Umbilical cord (tissue), 2 donors: ENCODE data around the gene COL4A2. TPM values are rescaled to one million over a fixed set of nuclear protein-coding genes. Genes with fewer than 3 reads are reported as not detected.
"Not testable (repeated sequence)": the region's sequence is repeated elsewhere in the genome, so short reads cannot be mapped to it uniquely, and the experiment has no call there.

Experiments
- DNase-seq: peaks from one replicate; pipeline ENCODE4 v3.0.0-alpha.2; 2015; ENCODE audit warnings: low spot score
- total RNA-seq: library from RNA; depleted of rRNA; stranded (reverse); fragments of >200 nt; gene quantifications from one replicate; pipeline ENCODE4 v1.2.3, GENCODE V29; 2014; ENCODE audit warnings: low replicate concordance; ENCODE audit not compliant: insufficient read depth

The COL4A2 gene
- total RNA-seq, 1 donor from 2014 or later, result 1,871 TPM

DNA sequence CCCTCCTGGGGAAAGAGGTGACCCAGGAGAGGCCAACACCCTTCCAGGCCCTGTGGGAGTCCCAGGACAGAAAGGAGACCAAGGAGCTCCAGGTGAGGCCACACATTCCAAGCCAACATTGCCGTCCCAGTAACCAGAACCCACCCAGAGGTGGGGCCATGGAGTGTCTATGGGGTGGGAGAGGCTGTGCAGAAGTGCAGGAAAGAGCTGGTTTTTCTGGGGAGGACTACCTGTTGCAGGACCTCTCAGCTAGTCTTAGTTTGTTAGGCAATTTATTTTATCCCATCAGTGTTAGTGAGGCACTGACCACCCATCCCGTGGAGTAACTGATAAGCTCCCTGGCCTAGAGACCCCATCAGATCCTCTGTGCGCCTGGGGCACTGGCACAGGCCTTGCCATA, 188.3 kb downstream of the COL4A2 start:
- DNase-seq, result no peak

DNA sequence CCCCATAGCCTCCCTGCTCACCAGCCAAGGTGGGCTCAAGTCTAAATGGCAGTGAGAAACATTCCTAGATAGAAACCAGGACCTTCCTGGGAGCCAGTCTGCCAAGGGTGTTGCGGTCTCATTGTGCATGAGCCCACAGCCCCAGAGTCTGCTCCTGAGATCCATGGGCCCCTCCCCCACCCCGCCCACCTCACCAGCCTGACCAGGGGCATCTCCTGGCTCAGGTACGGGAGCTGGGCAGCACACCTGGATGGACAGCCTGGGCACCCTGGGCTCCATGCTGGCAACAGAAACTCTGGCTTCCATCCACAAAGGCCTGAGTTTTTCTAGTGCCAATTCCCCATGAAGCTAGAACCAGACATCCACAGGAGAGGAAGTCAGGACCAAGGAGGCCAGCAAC, 188.8 kb downstream of the COL4A2 start:
- DNase-seq, result no peak

DNA sequence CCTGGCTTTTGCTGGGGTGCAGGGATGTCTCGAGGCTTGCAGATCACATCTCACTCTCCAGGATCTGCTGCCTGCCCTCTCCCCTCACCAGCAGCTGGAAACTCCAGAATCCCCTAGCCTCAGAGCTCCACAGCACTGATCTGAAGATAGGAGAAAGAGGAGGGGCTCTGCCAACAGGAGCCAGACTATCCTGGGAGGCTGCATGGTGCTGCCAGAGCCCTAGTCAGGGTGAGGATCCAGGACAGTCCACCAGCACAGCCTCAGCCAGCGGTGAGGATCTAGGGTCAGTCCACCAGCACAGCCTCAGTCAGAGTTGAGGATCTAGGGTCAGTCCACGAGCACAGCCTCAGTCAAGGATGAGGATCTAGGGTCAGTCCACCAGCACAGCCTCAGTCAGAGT, 189.2 kb downstream of the COL4A2 start:
- no peak for DNase-seq

DNA sequence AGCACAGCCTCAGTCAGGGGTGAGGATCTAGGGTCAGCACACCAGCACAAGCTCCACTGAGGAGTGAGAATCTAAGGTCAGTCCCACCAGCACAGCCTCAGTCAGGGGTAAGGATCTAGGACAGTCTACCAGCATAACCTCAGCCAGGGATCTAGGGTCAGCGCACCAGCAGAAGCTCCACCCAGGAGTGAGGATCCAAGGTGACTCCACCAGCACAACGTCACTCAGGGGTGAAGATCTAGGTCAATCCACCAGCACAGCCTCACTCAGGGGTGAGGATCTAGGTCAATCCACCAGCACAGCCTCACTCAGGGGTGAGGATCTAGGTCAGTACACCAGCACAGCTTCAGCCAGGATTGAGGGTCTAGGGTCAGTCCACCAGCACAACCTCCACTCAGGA, 189.9 kb downstream of the COL4A2 start:
- no peak for DNase-seq

DNA sequence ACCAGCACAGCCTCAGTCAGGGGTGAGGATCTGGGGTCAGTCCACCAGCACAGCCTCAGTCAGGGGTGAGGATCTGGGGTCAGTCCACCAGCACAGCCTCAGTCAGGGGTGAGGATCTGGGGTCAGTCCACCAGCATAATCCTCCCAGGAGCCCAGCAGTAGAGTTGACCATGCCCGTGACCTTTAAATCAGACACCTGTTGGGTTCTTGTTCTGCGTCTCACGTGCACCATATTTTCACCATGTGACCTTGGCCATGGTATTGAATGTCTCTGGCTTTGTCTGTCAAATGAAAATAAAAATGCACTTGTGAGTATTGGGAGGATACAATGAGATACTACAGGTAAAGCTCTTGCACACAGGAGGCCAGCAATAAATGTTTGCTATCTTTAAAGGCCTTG, 190.8 kb downstream of the COL4A2 start:
- not testable (repeated sequence) for DNase-seq

DNA sequence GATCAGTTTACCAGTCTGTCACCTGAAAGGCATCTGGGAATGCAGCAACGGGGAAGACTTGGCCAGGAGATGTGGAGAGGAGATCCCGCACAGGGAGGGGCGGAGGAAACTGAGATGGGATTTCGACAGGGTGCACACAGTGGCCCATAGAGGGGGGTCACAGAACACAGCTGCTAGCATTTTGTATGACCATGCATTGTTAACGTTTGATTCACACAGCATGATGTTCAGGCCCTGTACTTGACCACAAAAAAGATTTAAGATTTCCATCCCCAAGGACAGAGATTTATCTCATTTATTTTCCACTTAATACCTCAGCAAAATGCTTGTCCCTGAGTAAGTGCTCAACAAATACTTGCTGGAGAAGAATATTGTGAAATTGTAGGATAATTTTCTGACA, 191.2 kb downstream of the COL4A2 start:
- DNase-seq, result no peak

DNA sequence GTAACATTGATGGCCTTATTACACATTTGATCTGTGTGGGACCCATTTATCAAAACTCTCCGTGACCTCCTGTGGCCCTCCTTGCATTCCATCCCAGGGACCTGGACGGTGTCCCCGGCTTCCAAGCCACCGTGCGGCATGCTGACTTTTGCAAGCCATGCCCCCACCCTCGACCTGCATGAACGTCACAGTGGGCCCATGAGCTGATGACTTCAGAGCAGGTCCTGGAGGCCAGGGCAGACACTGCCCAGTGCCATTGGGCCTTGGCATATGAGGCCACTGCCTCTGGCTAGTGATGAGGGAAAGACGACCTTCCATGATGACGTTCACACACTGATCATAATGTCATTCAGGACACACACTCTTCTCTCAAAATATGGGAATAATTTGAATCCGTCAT, 191.7 kb downstream of the COL4A2 start:
- DNase-seq, result no peak

DNA sequence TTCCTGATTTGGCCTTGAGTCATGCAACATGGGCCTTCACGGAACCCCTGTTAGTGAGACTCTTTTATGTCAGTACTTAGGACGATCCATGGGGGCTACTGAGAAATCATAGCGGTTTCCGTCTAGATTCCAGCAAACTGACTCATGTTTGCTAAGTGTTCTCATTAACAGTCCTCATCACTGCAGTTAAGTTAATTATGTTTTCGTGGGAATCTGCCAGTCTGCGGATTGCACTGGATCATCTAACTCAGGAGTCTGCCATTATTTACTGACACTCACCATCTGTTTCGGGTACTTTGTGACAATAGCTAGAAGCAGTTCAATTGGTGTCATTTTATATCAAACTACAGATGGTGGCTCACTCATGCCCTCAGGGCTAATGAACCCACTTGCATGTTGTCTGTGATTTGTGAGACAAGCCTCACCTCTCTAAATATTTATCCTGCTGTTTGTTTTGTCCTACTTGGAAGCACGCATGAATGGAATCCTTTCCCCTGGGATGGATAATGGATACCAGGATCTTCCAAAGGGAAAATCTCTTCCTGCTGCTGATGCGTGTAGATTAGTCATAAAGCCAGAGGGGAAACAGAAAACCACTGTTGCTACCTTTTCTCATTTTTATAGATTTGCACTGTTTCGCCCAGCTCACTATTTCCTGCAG, 192.7 kb downstream of the COL4A2 start:
- no peak for DNase-seq

DNA sequence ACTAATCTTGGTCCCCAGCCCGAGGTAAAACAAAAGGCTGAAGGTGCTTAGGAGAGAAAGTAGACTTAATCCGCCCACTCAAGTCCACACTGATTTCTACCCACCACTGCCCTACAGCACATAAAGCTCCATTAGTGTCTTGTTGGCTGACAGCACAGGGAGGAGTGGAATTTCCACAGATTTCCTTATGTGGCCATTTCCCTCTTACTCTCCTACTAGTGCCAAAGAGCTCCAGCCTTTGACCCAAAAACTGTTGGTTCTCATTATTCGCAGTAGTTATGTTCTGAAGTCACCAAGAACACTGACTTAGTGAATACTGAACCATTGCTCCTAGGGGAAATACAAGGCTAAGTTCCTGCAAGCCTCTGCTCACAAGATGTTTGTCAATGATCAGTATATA, 193.3 kb downstream of the COL4A2 start:
- DNase-seq, result no peak

DNA sequence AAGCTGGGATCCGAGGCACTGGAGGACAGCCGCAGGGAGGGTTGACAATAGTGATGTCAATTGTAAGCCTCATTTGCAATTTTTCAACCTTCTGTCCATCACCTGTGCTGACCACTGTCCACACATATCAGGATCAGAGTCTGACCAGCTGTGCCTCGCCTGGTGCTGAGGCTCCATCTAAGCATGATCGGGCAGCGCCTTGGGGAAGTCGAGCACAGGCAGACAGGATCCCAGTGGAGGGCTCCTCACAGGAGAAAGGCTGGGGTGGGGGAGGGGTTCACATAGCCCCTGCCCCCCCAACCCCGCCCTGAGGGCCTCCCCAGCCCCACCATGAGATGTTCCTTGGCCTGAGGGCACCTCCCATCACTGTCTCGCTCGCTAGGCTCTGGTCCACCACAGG, 194.1 kb downstream of the COL4A2 start:
- DNase-seq, result no peak

DNA sequence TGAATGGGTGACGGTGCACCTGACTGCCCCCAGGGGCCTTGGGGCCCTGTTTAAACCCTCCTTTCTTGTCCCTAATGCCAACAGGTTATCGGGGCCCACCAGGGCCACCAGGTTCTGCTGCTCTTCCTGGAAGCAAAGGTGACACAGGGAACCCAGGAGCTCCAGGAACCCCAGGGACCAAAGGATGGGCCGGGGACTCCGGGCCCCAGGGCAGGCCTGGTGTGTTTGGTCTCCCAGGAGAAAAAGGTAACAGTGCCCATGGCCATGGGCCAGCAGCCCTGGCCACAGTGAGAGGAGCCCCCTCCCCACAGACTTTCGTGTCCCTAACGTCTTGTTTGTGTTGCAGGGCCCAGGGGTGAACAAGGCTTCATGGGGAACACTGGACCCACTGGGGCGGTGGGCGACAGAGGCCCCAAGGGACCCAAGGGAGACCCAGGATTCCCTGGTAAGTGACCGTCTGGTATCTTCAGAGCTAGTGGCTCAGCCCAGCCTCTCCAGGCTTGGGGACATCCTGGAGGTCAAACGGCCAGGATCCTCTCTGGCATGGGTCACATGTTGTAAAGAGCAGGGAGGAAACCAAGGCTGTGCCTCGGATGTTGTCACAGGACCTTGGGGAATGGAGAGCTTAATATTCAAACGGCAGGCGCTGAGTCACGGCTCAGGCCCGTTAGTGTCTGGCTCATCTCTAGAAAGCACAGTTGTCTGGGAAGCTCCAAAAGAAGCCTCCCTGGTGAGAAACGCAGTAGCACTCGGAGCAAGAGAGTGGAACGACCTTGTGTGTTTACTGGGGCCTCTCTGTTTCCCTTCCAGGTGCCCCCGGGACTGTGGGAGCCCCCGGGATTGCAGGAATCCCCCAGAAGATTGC, 196.2 kb downstream of the COL4A2 start:
- DNase-seq, result peak; percentile 36

DNA sequence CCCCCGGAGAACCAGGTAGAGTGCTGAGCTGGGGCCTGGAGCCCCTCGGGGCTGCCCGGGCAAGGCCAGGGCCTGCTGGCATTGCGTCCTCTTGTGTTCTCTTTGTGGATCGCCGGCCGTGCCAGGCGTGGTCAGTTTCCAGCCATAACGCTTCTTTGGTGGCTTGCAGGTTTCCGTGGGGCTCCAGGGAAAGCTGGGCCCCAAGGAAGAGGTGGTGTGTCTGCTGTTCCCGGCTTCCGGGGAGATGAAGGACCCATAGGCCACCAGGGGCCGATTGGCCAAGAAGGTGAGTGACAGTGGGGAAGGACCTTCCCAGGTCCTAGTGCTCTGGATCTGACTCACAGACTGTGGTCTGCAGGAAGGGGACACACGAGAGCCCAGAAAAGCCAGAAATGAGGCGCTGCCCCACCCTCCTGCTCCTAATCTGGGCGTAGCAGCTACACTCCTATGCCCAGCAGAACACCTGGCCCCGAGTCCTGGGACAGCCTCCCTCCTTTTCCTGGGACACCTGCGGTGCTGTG, 197.0 kb downstream of the COL4A2 start:
- no peak for DNase-seq

DNA sequence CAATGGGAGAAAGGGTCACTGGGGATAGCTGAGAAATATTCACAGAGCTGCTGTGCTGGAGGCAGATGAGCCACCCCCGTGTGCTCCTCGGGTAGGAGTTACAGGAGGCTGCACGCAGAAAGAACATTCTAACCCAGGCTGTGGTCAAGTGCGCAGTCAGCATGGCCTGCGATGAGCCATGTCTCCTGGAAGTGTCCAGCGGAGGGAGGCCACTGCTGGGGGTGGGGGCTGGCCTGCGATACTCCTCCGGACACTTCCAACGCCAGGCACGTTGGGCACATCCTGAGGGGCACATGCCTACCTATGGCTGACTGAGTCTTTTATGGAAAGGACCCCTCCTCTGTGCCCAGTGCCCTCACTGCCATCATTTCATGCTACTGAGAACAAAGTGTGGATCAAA, 198.5 kb downstream of the COL4A2 start:
- no peak for DNase-seq

DNA sequence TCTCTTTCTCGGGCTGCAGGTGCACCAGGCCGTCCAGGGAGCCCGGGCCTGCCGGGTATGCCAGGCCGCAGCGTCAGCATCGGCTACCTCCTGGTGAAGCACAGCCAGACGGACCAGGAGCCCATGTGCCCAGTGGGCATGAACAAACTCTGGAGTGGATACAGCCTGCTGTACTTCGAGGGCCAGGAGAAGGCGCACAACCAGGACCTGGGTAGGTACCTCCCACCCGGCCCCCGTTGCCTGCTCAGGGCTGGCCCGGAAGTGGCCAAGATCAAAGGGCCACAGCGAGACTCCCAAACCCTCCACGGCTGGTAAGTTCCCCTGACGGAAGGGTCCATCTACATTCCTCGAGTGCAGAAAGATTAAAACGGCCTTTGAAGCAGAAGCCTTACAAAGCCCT, 199.3 kb downstream of the COL4A2 start:
- DNase-seq, result no peak

DNA sequence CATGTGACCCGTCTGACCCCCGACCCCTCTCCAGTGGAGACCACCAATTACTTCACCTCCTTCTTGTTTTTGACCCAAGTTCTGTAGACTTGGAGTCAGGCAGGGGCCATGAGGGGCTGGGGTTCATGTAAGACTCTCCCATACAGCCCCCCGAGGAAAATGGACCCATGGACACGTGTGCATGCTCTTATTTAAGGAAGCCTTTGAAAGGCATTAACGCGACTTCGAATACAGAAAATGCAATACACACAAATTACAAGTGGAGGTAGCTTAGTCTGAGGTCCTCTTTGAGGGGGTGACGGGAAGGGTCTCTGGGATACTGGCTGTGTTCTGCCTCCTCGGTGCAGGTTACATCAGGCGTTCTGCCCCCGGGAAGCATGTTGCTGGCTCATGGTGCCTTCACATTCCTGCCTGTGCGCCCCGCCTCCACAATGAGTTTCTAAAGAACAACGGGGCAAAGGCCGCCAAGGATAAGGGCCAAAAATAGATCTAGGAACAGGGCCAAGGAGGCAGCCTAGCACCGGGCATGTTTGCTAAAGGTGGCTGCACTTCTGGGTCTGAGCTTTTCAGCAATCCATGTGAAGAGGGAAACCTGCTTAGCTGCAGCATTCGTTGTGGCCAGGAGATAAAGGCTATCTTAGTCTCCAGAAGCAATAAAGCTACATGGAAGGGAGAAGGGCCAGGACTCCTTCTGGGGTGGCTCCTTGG, 199.9 kb downstream of the COL4A2 start:
- no peak for DNase-seq

DNA sequence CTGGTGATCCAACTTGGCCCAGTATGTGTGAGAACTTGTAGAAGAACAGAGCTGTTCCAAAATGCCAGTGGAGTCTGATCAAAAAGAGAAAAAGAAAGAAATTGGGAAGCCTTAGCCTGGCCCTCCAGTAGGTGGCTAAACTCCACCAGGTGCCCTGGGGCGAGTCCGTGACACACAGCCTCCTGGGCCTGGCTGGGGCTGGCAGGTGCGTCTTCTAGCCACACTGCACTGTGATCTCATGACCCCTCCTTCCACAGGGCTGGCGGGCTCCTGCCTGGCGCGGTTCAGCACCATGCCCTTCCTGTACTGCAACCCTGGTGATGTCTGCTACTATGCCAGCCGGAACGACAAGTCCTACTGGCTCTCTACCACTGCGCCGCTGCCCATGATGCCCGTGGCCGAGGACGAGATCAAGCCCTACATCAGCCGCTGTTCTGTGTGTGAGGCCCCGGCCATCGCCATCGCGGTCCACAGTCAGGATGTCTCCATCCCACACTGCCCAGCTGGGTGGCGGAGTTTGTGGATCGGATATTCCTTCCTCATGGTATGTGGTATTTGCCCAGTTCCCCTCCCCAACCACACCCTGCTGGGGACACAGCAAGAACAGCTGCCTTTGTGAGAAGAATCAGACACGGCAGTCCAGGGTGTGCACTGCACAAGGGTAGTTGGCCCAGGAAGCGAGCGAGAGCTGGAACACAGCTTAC, 200.7 kb downstream of the COL4A2 start:
- no peak for DNase-seq

DNA sequence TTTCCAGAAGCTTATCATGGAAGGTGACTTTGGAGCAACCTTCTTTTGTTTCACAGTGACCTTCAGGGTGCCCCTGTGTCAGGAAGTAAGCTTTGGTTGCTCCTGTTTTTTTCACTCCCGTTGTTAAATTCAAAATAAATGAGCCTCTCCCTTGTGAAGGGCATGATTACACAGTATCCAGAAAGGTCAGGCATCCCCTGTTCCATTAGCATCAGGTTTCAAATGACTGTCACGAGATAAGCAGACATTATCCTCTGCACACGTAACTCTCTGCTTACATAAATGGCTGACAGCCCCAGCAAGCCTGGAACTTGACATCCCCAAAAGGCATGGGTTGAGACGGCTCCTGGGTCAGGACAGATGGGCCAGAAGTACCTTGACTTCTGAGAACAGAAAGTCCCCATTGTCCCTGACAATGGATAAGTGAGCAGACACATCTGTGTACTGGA, 202.4 kb downstream of the COL4A2 start:
- DNase-seq, result peak; percentile 28

DNA sequence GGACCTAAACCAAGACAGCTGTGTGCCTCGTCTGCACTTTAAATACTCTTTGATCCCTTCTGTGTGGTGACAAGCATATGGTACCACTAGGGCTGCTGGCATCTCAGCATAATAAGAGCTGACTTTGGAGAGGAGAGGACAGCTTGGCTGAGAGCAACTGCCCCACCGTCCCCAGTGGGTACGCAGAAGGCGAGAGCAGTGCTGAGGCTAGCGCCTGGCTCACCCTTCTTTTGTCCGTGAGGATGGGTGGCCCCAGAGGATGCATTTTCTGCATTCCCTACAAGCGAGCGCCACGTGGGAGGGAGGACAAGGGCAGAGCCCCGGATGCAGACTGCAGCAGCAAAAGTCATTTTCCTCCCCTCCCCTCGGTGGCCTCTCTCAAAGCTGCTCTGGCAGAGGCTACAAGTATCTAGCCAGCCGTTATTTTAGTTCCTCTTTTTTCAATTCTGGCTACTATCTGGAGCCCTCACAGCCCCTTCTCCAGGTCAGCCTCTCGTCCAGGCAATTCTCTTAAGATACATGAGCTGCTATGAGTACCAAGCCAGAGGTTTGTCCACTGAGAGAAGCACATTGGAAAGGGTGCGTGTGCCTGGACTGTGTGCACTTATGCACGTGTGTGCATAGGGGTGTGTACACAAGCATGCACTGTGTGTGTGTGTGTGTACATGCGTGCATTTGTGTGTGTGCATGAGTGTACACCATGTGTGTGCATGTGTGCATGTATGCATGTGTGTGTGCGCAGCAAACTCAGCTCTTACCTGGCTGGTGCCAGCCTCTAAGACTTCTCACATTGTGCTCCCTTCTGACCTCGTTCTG, 203.1 kb downstream of the COL4A2 start:
- peak; percentile 69 for DNase-seq

DNA sequence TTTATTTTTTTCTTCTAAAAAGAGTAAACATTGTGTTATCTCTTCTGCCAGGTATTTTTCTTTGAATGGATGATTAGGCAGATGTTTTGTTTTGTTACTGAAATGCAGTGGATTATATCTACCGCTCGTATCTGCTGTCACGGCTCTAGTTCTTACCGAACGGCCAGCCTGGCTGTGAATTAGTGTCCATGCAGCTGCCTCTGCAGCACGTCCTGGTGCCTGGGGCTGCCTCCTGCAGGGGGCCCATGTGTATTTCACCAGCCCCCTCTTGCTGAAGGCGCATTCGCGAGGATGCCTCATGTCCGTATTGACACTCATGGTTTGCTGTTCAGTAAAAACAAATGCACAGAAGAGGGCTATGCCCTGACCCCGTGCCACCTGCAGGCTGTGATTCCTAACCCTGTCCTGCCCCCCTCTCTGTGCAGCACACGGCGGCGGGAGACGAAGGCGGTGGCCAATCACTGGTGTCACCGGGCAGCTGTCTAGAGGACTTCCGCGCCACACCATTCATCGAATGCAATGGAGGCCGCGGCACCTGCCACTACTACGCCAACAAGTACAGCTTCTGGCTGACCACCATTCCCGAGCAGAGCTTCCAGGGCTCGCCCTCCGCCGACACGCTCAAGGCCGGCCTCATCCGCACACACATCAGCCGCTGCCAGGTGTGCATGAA, 204.6 kb downstream of the COL4A2 start:
- no peak for DNase-seq

DNA sequence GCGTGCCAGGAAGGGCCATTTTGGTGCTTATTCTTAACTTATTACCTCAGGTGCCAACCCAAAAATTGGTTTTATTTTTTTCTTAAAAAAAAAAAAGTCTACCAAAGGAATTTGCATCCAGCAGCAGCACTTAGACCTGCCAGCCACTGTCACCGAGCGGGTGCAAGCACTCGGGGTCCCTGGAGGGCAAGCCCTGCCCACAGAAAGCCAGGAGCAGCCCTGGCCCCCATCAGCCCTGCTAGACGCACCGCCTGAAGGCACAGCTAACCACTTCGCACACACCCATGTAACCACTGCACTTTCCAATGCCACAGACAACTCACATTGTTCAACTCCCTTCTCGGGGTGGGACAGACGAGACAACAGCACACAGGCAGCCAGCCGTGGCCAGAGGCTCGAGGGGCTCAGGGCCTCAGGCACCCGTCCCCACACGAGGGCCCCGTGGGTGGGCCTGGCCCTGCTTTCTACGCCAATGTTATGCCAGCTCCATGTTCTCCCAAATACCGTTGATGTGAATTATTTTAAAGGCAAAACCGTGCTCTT, 205.2 kb downstream of the COL4A2 start:
- DNase-seq, result no peak
